H1 (cell line): ENCODE measurements around the gene TCF7L2. TPM values are rescaled to one million over a fixed set of nuclear protein-coding genes. Genes with fewer than 3 reads are reported as not detected.

Source experiments
- CTCF ChIA-PET: fragments of 300-600 bp; sonication (Branson Sonifier 250); formaldehyde crosslinking; loops from one replicate; lab custom pipeline; 2021; ENCODE audit not compliant: partially characterized antibody; lab: Charles Lee
- POLR2A ChIA-PET: fragments of 300-600 bp; sonication (Branson Sonifier 250); formaldehyde crosslinking; loops from one replicate; lab custom pipeline; 2021; ENCODE audit warnings: inconsistent platforms; ENCODE audit not compliant: partially characterized antibody; lab: Charles Lee
- DNase-seq, 2 experiments: peaks; one replicate each; pipeline versions ENCODE4 v3.0.0 to v3.0.0-alpha.2; 2010 to 2022; ENCODE audit warnings: low spot score in 2 of 2, low read depth in 1 of 2, mixed read lengths in 1 of 2
- FAIRE-seq: peaks from 2 replicates; lab custom pipeline; 2011; peaks lifted over from hg19 to GRCh38; lab: Jason Lieb, UNC
- H2AFZ ChIP-seq: 2 replicates; pipeline ENCODE4 v1.8.1; 2012; ENCODE audit warnings: low read length, inconsistent platforms
- H2AK5ac ChIP-seq: 2 replicates; pipeline ENCODE4 v1.6.1; 2013; ENCODE audit warnings: low read depth, low read length
- H2BK120ac ChIP-seq: replicated peaks from 2 replicates; pipeline ENCODE3; 2013; ENCODE audit warnings: low read depth, low read length, inconsistent platforms
- H2BK12ac ChIP-seq: 2 replicates; pipeline ENCODE4 v1.6.1; 2013; ENCODE audit warnings: low read depth, low read length
- H2BK15ac ChIP-seq: 2 replicates; pipeline ENCODE4 v1.6.1; 2013; ENCODE audit warnings: low read length
- H2BK20ac ChIP-seq: 2 replicates; pipeline ENCODE4 v1.6.1; 2013; ENCODE audit warnings: low read length
- H2BK5ac ChIP-seq: 2 replicates; pipeline ENCODE4 v1.6.1; 2013; ENCODE audit warnings: low read depth, low read length
- H3K14ac ChIP-seq: 2 replicates; pipeline ENCODE4 v1.6.1; 2013; ENCODE audit warnings: inconsistent platforms; ENCODE audit not compliant: insufficient read length
- H3K18ac ChIP-seq: 2 replicates; pipeline ENCODE4 v1.6.1; 2013; ENCODE audit warnings: low read length; ENCODE audit errors: extremely low read depth
- H3K23ac ChIP-seq: 2 replicates; pipeline ENCODE4 v1.6.1; 2013; ENCODE audit warnings: inconsistent platforms; ENCODE audit not compliant: insufficient read length
- H3K23me2 ChIP-seq: 2 replicates; pipeline ENCODE4 v1.6.1; 2013; ENCODE audit warnings: low read depth, low read length
- H3K27ac ChIP-seq: 2 replicates; pipeline ENCODE4 v1.6.1; 2011; ENCODE audit warnings: low read depth, low read length, inconsistent platforms
- H3K27me3 ChIP-seq, 4 experiments: replicated peaks in 1 of 4; 1 replicate in 1 of 4; 2 replicates in 3 of 4; pipeline versions ENCODE4 v1.6.1 to v1.8.1; 2011 to 2013; ENCODE audit warnings: low read length in 3 of 4, mild to moderate bottlenecking in 3 of 4, inconsistent platforms in 2 of 4, mixed read lengths in 2 of 4, moderate library complexity in 1 of 4; ENCODE audit not compliant: control insufficient read depth in 3 of 4, insufficient read depth in 3 of 4; ENCODE audit errors: extremely low read depth in 1 of 4
- H3K36me3 ChIP-seq, 4 experiments: 2 replicates each; pipeline versions ENCODE4 v1.6.1 to v1.8.1; 2011 to 2013; ENCODE audit warnings: mild to moderate bottlenecking in 4 of 4, low read length in 3 of 4, moderate library complexity in 2 of 4, control low read depth in 1 of 4, inconsistent platforms in 1 of 4; ENCODE audit not compliant: insufficient read depth in 4 of 4, control insufficient read depth in 2 of 4
- H3K4ac ChIP-seq: replicated peaks from 2 replicates; pipeline ENCODE3; 2013; ENCODE audit warnings: low read length, low read depth, mixed read lengths, inconsistent platforms; ENCODE audit not compliant: insufficient read length
- H3K4me1 ChIP-seq, 4 experiments: replicated peaks in 1 of 4; 1 replicate in 1 of 4; 2 replicates in 3 of 4; pipeline versions ENCODE4 v1.6.1 to v1.8.1; 2011 to 2013; ENCODE audit warnings: low read length in 3 of 4, inconsistent platforms in 2 of 4, mixed read lengths in 1 of 4; ENCODE audit not compliant: insufficient read depth in 4 of 4, control insufficient read depth in 3 of 4
- H3K4me2 ChIP-seq, 2 experiments: 2 replicates each; pipeline versions ENCODE4 v1.6.1 to v1.8.1; 2011 to 2013; ENCODE audit warnings: low read depth in 2 of 2, low read length in 2 of 2, control low read depth in 1 of 2, inconsistent platforms in 1 of 2, mild to moderate bottlenecking in 1 of 2; ENCODE audit not compliant: insufficient read depth in 1 of 2
- H3K4me3 ChIP-seq, 4 experiments: fragments of 200-600, 300-600 bp in 1 of 4; sonication (generic), shearing (Covaris generic), sonication (Bioruptor Twin) in 1 of 4; 2 replicates each; pipeline versions ENCODE4 v1.5.1 to v1.8.1; 2011 to 2016; ENCODE audit warnings: low read length in 4 of 4, low read depth in 3 of 4, control low read depth in 2 of 4, inconsistent platforms in 2 of 4, mild to moderate bottlenecking in 2 of 4, mixed read lengths in 1 of 4, moderate library complexity in 1 of 4; ENCODE audit not compliant: insufficient read depth in 2 of 4; ENCODE audit errors: extremely low read depth in 1 of 4
- H3K56ac ChIP-seq: replicated peaks from 2 replicates; pipeline ENCODE3; 2013; ENCODE audit warnings: low read depth, mild to moderate bottlenecking, mixed read lengths, low read length, inconsistent platforms; ENCODE audit not compliant: insufficient read length
- H3K79me1 ChIP-seq: 2 replicates; pipeline ENCODE4 v1.6.1; 2013; ENCODE audit warnings: low read depth, low read length, control low read depth
- H3K79me2 ChIP-seq, 2 experiments: 2 replicates each; pipeline versions ENCODE4 v1.6.1 to v1.8.1; 2012 to 2013; ENCODE audit warnings: low read length in 2 of 2, mild to moderate bottlenecking in 2 of 2, inconsistent platforms in 1 of 2; ENCODE audit not compliant: insufficient read depth in 2 of 2, control insufficient read depth in 1 of 2
- H3K9ac ChIP-seq, 4 experiments: replicated peaks in 1 of 4; 1 replicate in 1 of 4; 2 replicates in 3 of 4; pipeline versions ENCODE4 v1.6.1 to v1.8.1; 2011 to 2013; ENCODE audit warnings: low read depth in 3 of 4, low read length in 3 of 4, control low read depth in 2 of 4, mild to moderate bottlenecking in 2 of 4, moderate library complexity in 2 of 4, inconsistent platforms in 1 of 4; ENCODE audit errors: extremely low read depth in 1 of 4
- H3K9me3 ChIP-seq, 2 experiments: 2 replicates each; pipeline versions ENCODE4 v1.6.1 to v1.8.1; 2012 to 2013; ENCODE audit warnings: mild to moderate bottlenecking in 2 of 2, moderate library complexity in 2 of 2, control low read depth in 1 of 2, inconsistent platforms in 1 of 2, low read depth in 1 of 2, low read length in 1 of 2, mixed read lengths in 1 of 2; ENCODE audit not compliant: insufficient read depth in 2 of 2
- H4K20me1 ChIP-seq, 2 experiments: replicated peaks in 1 of 2; 2 replicates each; pipeline versions ENCODE3 to v1.8.1; 2011 to 2013; ENCODE audit warnings: inconsistent platforms in 2 of 2, low read length in 2 of 2, mild to moderate bottlenecking in 1 of 2; ENCODE audit not compliant: insufficient read depth in 2 of 2, control insufficient read depth in 1 of 2
- H4K5ac ChIP-seq: 2 replicates; pipeline ENCODE4 v1.6.1; 2013; ENCODE audit warnings: low read length, low read depth, mixed read lengths, inconsistent platforms; ENCODE audit not compliant: insufficient read length
- H4K8ac ChIP-seq: 2 replicates; pipeline ENCODE4 v1.8.0; 2013; ENCODE audit warnings: mild to moderate bottlenecking, moderate library complexity, low read length, inconsistent platforms; ENCODE audit not compliant: insufficient read depth; ENCODE audit errors: extremely low read depth
- H4K91ac ChIP-seq: replicated peaks from 2 replicates; pipeline ENCODE3; 2013; ENCODE audit warnings: low read length, mixed read lengths, inconsistent platforms; ENCODE audit not compliant: insufficient read length
- ASH2L ChIP-seq: fragments of 200-600, 300-600 bp; sonication (generic); IDR thresholded peaks from one replicate; pipeline ENCODE4 v1.7.1; 2017; ENCODE audit warnings: low read length
- GABPA ChIP-seq: IDR thresholded peaks from 2 replicates; pipeline ENCODE4 v1.6.1; 2011; ENCODE audit warnings: mild to moderate bottlenecking, low read length, moderate library complexity, borderline replicate concordance; ENCODE audit not compliant: insufficient read depth
- KDM1A ChIP-seq: fragments of 200-600, 300-600 bp; sonication (generic); IDR thresholded peaks from 2 replicates; pipeline ENCODE4 v1.7.1; 2016; ENCODE audit warnings: mild to moderate bottlenecking, low read length, borderline replicate concordance
- KDM4A ChIP-seq: IDR thresholded peaks from one replicate; pipeline ENCODE4 v1.7.1; 2012; ENCODE audit warnings: low read depth, mild to moderate bottlenecking, moderate library complexity, low read length, inconsistent platforms; ENCODE audit not compliant: severe bottlenecking
- NANOG ChIP-seq: IDR thresholded peaks from 2 replicates; pipeline ENCODE4 v1.6.1; 2011; ENCODE audit warnings: low read length, low read depth, mild to moderate bottlenecking, inconsistent platforms; ENCODE audit not compliant: insufficient read depth, poor library complexity, severe bottlenecking
- SIN3A ChIP-seq, 2 experiments: IDR thresholded peaks in 1 of 2; conservative IDR thresholded peaks in 1 of 2; 2 replicates each; pipeline ENCODE4 v1.6.1; 2011 to 2012; ENCODE audit warnings: low read length in 2 of 2, improper control_type of control experiment in 1 of 2, low read depth in 1 of 2, mild to moderate bottlenecking in 1 of 2
- TBP ChIP-seq: IDR thresholded peaks from 2 replicates; pipeline ENCODE4 v1.6.1; 2011; ENCODE audit warnings: low read depth, low read length, improper control_type of control experiment
- WGBS, 2 experiments: shearing (Covaris generic) in 1 of 2; methylation state at CpG; one replicate each; pipeline versions ENCODE4 v1.1.6 to v1.1.7; 2013 to 2015; ENCODE audit warnings: low lambda C conversion rate in 2 of 2, mixed read lengths in 2 of 2, inconsistent platforms in 1 of 2, low coverage in 1 of 2, missing lambda C conversion rate in 1 of 2; ENCODE audit not compliant: insufficient replicate concordance in 2 of 2, insufficient coverage in 1 of 2, insufficient read length in 1 of 2; ENCODE audit errors: extremely low coverage in 1 of 2, missing lambda C conversion rate in 1 of 2; 5-methylcytosine and 5-hydroxymethylcytosine counted together
- polyA plus RNA-seq, 7 experiments: library from polyadenylated mRNA; depleted of rRNA in 3 of 7; stranded (reverse) in 5 of 7; unstranded in 2 of 7; fragments of >200 nt in 5 of 7; fragments of 200-250 nt in 2 of 7; gene quantifications; 1 replicate in 5 of 7; 2 replicates in 1 of 7; 4 replicates in 1 of 7; pipeline versions ENCODE4 v1.2.1 to v1.2.3, GENCODE V29; 2011 to 2013; ENCODE audit warnings: missing spikeins in 2 of 7, mixed read lengths in 2 of 7
- total RNA-seq: library from RNA; stranded (reverse); fragmentation: NEBNext Ultra II Directional; extraction: Animal tissue kit (Norgen Biotek cat#: 25700); gene quantifications from 2 replicates; pipeline ENCODE4 v1.2.1, GENCODE V29; 2021
- TF ChIP-seq, protein P1 (sequence below), 3 experiments: IDR thresholded peaks; 1 replicate in 2 of 3; 2 replicates in 1 of 3; pipeline versions ENCODE4 v1.5.1 to v1.6.1; 2011; ENCODE audit warnings: low read length in 3 of 3, mild to moderate bottlenecking in 3 of 3, inconsistent platforms in 2 of 3, low read depth in 1 of 3, moderate library complexity in 1 of 3; ENCODE audit not compliant: insufficient read depth in 1 of 3; ENCODE audit errors: control extremely low read depth in 1 of 3
- TF ChIP-seq, protein P2 (sequence below): IDR thresholded peaks from 2 replicates; pipeline ENCODE4 v1.6.1; 2012; ENCODE audit warnings: inconsistent platforms

Gene TCF7L2
- total and polyA plus RNA-seq, 2 of the 8 experiments (the other 6 are each of a cell fraction or from before 2014, with no cell fraction given): 33.9 to 67.3 TPM

DNA sequence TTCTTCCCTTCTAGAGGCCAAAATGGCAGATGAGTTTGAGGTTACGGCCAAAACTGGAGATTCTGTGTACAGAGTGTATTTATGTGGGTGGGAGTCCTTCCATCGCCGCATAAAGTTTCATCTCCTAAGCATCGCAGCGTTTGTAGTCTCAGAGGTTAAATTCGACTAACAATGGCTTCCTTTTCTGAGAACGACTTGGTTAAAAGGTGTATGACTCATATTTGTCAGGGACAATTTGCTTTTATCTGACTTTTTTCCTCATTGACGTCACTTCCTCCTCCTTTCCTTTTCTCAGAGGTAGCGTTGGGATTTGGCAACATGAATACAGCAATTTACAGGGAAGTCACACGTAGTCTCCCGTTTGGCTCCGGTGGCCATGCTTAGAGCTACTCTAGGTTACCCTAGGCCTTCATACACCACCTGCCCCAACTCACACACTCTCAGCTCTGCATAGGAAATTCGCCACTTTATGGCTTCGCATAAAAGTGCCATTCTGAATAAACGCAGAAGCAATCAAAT lies 37.6 kb upstream of the TCF7L2 start:
- no peak overlapping the region for H2AK5ac ChIP-seq
- H3K4me1 ChIP-seq: peaks cover 0 to 13% (median 3%) of the 10 kb centered on the region in 4 experiments; a peak in 5 of 7 replicates
- no peaks in the 10 kb centered on the region for H3K79me2 ChIP-seq
- H3K4me2 ChIP-seq: 0 out of 4 replicates have a peak overlapping the region, but pooled peaks of 1 of the 2 experiments have one; percentile 14
- no peak overlapping the region for H4K91ac ChIP-seq
- DNase-seq (no peak), FAIRE-seq (no peak)
- H3K23me2 ChIP-seq: peaks cover 4% of the 10 kb centered on the region; the same call in 1 of the 2 replicates
- H4K5ac ChIP-seq: no peak overlapping the region
- H3K27me3 ChIP-seq: peaks cover 10 to 32% (median 27%) of the 10 kb centered on the region in 4 experiments
- no peak overlapping the region for H2BK120ac ChIP-seq
- H3K9ac ChIP-seq: no peak overlapping the region
- no peak overlapping the region for H2AFZ ChIP-seq
- H4K8ac ChIP-seq: no peak overlapping the region
- no peaks in the 10 kb centered on the region for H4K20me1 ChIP-seq
- no peak overlapping the region for H2BK12ac ChIP-seq
- no peak overlapping the region for H3K27ac ChIP-seq
- H3K79me1 ChIP-seq: no peaks in the 10 kb centered on the region
- H2BK5ac ChIP-seq: no peak overlapping the region
- H3K14ac ChIP-seq: no peak overlapping the region
- POLR2A ChIA-PET: no interaction called here
- 0 out of 2 replicates have a peak overlapping the region, but pooled peaks have one; percentile 11 for H3K18ac ChIP-seq
- H3K4ac ChIP-seq: no peak overlapping the region
- WGBS, 2 experiments: 83% methylated on average over 15 of the region's 15 CpGs; no CpG with 5 or more reads in 1 of the 2 experiments
- no peaks in the 10 kb centered on the region for H3K36me3 ChIP-seq
- no peak overlapping the region for H3K23ac ChIP-seq
- no peak overlapping the region for H2BK15ac ChIP-seq
- no peaks in the 10 kb centered on the region for H3K9me3 ChIP-seq
- CTCF ChIA-PET: interaction anchor here (0.6 kb wide), 1 partner anchor 440 kb away, joined by 3 read pairs; no protein-coding TSS in a partner anchor
- H2BK20ac ChIP-seq: no peak overlapping the region
- H3K4me3 ChIP-seq: no peak overlapping the region
- no peak overlapping the region for H3K56ac ChIP-seq
- TF ChIP-seq ASH2L (no peak), KDM1A (no peak), GABPA (no peak), KDM4A (no peak), SIN3A (conservative IDR thresholded peaks at IDR 0.05 in 1 of 2, IDR thresholded peaks at IDR 0.05 in 1 of 2; ENCODE audit: low read depth in 1 of 2, low read length in 2 of 2) (no peak), NANOG (no peak), TBP (no peak)
- TF ChIP-seq, protein P1, sequence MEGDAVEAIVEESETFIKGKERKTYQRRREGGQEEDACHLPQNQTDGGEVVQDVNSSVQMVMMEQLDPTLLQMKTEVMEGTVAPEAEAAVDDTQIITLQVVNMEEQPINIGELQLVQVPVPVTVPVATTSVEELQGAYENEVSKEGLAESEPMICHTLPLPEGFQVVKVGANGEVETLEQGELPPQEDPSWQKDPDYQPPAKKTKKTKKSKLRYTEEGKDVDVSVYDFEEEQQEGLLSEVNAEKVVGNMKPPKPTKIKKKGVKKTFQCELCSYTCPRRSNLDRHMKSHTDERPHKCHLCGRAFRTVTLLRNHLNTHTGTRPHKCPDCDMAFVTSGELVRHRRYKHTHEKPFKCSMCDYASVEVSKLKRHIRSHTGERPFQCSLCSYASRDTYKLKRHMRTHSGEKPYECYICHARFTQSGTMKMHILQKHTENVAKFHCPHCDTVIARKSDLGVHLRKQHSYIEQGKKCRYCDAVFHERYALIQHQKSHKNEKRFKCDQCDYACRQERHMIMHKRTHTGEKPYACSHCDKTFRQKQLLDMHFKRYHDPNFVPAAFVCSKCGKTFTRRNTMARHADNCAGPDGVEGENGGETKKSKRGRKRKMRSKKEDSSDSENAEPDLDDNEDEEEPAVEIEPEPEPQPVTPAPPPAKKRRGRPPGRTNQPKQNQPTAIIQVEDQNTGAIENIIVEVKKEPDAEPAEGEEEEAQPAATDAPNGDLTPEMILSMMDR (IDR thresholded peaks at IDR 0.05; ENCODE audit: control extremely low read depth in 1 of 3, insufficient read depth in 1 of 3, low read depth in 1 of 3, low read length in 3 of 3): no peak
- TF ChIP-seq, protein P2, sequence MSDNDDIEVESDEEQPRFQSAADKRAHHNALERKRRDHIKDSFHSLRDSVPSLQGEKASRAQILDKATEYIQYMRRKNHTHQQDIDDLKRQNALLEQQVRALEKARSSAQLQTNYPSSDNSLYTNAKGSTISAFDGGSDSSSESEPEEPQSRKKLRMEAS: no peak
